Lower lobe of right lung (tissue), 2 donors: ENCODE data around the gene JARID2. TPM values are rescaled to one million over a fixed set of nuclear protein-coding genes. Genes with fewer than 3 reads are reported as not detected.

Source experiments
- ATAC-seq, 2 donors: fragments of 200-7000 bp; cut with Tn5 transposase; one replicate each; pipeline ENCODE4 v1.9.1; 2020 to 2022; ENCODE audit warnings: mild to moderate bottlenecking in 2 of 2, moderate library complexity in 2 of 2
- DNase-seq: peaks from one replicate; pipeline ENCODE4 v3.0.0-alpha.2; 2020
- H3K27ac ChIP-seq: fragments of 200-600 bp; one replicate; pipeline ENCODE4 v1.8.0; 2022
- H3K27me3 ChIP-seq: fragments of 200-600 bp; one replicate; pipeline ENCODE4 v1.8.0; 2022; ENCODE audit warnings: low read depth
- H3K36me3 ChIP-seq: fragments of 200-600 bp; one replicate; pipeline ENCODE4 v1.8.0; 2022; ENCODE audit warnings: mild to moderate bottlenecking
- H3K4me1 ChIP-seq: fragments of 200-600 bp; one replicate; pipeline ENCODE4 v1.8.0; 2022
- H3K4me3 ChIP-seq: fragments of 200-600 bp; one replicate; pipeline ENCODE4 v1.8.0; 2022; ENCODE audit warnings: mild to moderate bottlenecking
- H3K9me3 ChIP-seq: fragments of 200-600 bp; one replicate; pipeline ENCODE4 v1.8.0; 2022
- intact Hi-C: fragments of 100-400 bp; cut with DNase I; formaldehyde crosslinking; loops from one replicate; pipeline ENCODE4 v1.11.0; 2022
- total RNA-seq: library from RNA; stranded (reverse); fragmentation: NEBNext Ultra II Directional; extraction: Animal tissue kit (Norgen Biotek cat#: 25700); gene quantifications from one replicate; pipeline ENCODE4 v1.2.1, GENCODE V29; 2021
- TF ChIP-seq, protein P1 (sequence below): fragments of 200-600 bp; IDR thresholded peaks from one replicate; pipeline ENCODE4 v1.8.0; 2022; ENCODE audit warnings: antibody characterized with exemption, mild to moderate bottlenecking
- donor health status: DM: no; HTN: yes; CAD: no; lungs with severe emphysema.

JARID2 gene
- total RNA-seq, 1 donor from 2014 or later: 16.0 TPM

DNA sequence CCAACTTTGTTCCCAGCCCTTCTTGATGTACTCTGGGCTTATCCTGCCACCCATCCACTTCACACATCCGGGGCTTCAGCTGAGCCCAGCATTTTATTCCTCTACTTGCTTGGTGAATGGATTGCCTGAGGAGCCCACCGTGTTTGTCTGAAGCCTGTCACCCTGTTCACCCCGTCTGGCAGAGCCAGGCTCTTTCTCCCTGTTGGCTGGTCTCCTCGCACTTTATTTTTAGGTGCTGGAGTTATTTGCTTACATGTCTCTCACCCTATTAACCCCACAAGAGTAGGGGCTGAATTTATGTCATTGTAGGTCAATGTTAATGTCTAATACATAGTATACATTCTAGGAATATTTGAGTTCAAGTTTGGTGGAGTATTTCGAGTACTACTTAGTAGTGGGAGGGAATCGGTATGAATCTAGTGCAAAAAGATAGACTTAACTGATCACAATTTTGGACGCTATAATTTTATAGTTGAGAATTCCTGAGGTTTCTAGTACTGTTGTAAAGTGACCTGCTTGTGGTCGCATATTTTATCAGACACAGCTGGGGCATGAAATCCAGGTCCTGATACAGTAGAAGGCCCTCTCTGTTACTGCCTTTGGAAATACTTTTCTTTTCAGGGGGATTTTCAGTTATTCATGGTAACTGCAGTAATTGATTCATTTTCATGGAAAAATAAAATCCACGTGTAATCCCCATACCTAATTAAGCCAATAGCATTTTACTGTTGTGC, 10.8 kb downstream of the JARID2 start:
- Histone ChIP-seq H3K27me3 (no peaks in the 10 kb centered on the region), H3K4me3 (no peak overlapping the region), H3K36me3 (no peaks in the 10 kb centered on the region), H3K9me3 (no peaks in the 10 kb centered on the region), H3K4me1 (peaks cover 68% of the 10 kb centered on the region), H3K27ac (no peak overlapping the region)
- intact Hi-C loops: no loop called here
- ATAC-seq (peak in 1 of 2 donors; percentile 35), DNase-seq (no peak)
- TF ChIP-seq, protein P1, sequence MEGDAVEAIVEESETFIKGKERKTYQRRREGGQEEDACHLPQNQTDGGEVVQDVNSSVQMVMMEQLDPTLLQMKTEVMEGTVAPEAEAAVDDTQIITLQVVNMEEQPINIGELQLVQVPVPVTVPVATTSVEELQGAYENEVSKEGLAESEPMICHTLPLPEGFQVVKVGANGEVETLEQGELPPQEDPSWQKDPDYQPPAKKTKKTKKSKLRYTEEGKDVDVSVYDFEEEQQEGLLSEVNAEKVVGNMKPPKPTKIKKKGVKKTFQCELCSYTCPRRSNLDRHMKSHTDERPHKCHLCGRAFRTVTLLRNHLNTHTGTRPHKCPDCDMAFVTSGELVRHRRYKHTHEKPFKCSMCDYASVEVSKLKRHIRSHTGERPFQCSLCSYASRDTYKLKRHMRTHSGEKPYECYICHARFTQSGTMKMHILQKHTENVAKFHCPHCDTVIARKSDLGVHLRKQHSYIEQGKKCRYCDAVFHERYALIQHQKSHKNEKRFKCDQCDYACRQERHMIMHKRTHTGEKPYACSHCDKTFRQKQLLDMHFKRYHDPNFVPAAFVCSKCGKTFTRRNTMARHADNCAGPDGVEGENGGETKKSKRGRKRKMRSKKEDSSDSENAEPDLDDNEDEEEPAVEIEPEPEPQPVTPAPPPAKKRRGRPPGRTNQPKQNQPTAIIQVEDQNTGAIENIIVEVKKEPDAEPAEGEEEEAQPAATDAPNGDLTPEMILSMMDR: no peak

DNA sequence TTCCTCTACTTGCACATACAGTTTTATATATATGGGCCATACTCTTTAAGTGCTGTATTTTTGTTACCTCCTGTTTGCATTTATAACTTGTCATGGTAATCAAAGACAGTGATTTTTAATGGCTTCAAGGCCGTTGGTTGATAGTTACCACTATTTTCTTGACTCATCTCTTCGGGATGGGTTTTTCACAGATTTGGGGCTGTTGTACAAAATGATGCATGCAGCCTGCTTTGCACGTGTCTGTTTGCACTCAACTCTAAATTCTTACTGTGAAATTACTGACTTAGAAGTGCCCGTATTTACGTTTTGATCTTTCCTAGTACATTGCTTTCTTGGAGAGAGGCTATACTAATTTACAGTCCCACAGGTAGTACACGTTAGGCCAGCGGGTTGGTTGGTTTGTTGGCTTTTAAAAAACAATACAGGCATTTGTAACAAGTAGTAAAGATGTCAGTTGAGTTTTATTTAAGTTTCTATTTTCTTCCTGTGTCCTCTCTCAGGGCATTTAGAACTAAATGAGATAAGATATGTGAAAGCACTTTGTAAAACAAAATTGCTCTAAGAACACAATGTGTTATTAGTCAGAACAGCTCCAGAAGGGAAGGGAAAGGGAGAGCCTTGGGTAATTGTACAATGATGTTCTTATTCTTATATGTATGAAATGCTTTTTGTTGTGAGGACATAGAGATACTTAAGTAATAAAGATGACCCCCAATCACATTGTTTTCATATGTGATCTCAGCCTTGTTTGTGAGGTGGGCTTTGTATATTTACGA, 11.7 kb downstream of the JARID2 start:
- intact Hi-C loops: no loop called here
- DNase-seq (no peak), ATAC-seq (no peak)
- H3K4me1 ChIP-seq: peaks cover 61% of the 10 kb centered on the region
- H3K36me3 ChIP-seq: no peaks in the 10 kb centered on the region
- TF ChIP-seq, protein P1: no peak
- no peak overlapping the region for H3K4me3 ChIP-seq
- no peak overlapping the region for H3K27ac ChIP-seq
- no peaks in the 10 kb centered on the region for H3K9me3 ChIP-seq
- H3K27me3 ChIP-seq: no peaks in the 10 kb centered on the region

DNA sequence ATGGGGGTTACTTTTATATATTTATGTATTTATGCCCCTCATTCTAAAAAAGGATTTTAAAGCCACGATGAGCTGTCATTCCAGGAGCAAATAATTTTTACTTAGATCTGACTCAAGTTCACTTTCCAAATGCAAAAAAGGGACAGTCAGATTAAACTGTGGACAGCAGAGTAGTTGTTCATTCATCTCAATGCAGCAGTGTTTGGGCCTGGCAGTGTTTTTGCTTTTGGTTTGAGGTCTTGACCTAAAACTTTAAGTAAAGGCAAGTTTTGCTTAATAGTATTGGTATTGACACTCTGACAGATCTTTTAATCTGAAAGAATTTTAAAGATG, 13.9 kb downstream of the JARID2 start:
- ATAC-seq (no peak), DNase-seq (no peak)
- Histone ChIP-seq H3K4me1 (peaks cover 58% of the 10 kb centered on the region), H3K27ac (no peak overlapping the region), H3K4me3 (no peak overlapping the region), H3K9me3 (no peaks in the 10 kb centered on the region), H3K36me3 (no peaks in the 10 kb centered on the region), H3K27me3 (no peaks in the 10 kb centered on the region)
- intact Hi-C loops: no loop called here
- TF ChIP-seq, protein P1: no peak

DNA sequence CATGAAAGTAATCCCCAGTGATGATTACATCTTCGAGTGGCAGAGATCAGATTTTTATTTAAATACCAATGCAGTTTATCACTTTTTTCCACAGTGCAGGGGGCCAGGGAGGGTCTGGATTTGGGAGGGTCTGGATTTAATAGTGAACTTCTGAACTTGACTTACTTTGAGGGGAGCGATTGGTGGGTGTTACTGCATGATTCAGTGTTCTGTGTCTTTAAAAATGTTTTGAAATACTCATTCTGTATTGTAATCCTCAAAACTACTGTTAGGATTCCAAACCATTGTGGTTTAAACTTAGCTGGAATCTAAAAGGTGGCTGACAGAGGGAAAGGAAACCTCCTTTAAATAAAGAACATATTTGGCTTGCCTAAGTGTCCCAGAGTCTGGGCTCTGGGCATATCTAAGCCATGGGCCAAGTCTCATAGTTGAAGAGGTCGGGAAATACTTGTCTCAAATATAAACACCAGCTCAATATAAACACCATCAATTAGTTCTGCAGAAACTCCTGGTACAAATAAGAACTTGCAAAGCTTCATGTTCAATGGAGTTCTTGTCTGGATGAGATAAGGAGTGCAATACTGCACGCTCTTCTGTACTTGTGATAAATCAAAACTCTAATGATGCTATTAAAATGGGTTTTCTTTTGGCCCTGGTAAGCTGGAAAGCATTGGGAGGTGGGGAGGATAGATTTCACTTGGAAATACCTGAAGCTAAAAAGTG, 14.4 kb downstream of the JARID2 start:
- H3K27me3 ChIP-seq: no peaks in the 10 kb centered on the region
- TF ChIP-seq, protein P1: no peak
- ATAC-seq (peak; percentile 24 to 65), DNase-seq (no peak)
- no peaks in the 10 kb centered on the region for H3K9me3 ChIP-seq
- H3K36me3 ChIP-seq: no peaks in the 10 kb centered on the region
- H3K4me1 ChIP-seq: peaks cover 63% of the 10 kb centered on the region
- H3K27ac ChIP-seq: no peak overlapping the region
- intact Hi-C loops: no loop called here
- no peak overlapping the region for H3K4me3 ChIP-seq

DNA sequence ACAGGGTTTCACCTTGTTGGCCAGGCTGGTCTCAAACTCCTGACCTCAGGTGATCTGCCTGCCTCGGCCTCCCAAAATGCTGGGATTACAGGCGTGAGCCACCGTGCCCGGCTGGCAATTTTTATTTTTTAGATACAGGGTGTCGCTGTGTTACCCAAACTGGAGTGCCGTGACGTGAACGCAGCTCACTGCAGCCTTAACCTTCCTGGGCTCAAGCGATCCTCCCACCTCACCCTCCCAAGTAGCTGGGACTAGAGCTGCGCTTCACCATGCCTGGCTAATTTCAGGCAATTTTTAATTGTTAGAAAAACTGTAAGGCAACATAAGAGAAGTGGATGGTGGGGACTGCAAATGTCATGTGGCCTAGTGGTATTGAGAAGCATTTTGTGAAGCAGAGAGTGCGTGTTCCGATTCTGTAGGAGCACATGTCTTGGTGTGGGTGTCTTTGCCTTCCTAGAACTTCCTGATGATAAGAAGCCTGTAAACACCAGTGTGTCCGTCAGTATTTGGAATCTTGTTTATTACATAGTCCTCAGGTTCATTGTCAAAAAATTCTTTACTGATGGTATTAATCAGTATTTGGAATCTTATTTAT, 18.0 kb downstream of the JARID2 start:
- Histone ChIP-seq H3K27me3 (no peaks in the 10 kb centered on the region), H3K4me1 (peaks cover 79% of the 10 kb centered on the region), H3K36me3 (no peaks in the 10 kb centered on the region), H3K27ac (no peak overlapping the region), H3K4me3 (no peak overlapping the region), H3K9me3 (no peaks in the 10 kb centered on the region)
- intact Hi-C loops: no loop called here
- DNase-seq (no peak), ATAC-seq (no peak)
- TF ChIP-seq, protein P1: no peak
